GM23338 (cell line): ENCODE measurements around the gene CSTPP1.

ENCODE experiments used
- CREB1 ChIP-seq: fragments of 250-450 bp; sonication (Bioruptor Pico); IDR thresholded peaks from 2 replicates; pipeline ENCODE4 v1.5.0; 2020; ENCODE audit warnings: low read depth, mild to moderate bottlenecking, moderate library complexity
- EZH2 ChIP-seq: fragments of 200-600 bp; sonication (generic); IDR thresholded peaks from one replicate; pipeline ENCODE4 v1.8.0; 2017; ENCODE audit warnings: antibody characterized with exemption, mild to moderate bottlenecking, low read depth; ENCODE audit not compliant: unreplicated experiment
- EZH2phosphoT487 ChIP-seq: fragments of 200-600 bp; sonication (generic); IDR thresholded peaks from one replicate; pipeline ENCODE4 v1.8.1; 2018; ENCODE audit warnings: antibody characterized with exemption; ENCODE audit not compliant: unreplicated experiment
- JUNB ChIP-seq: IDR thresholded peaks from one replicate; pipeline ENCODE4 v1.6.1; 2016; ENCODE audit warnings: antibody characterized with exemption; ENCODE audit not compliant: unreplicated experiment
- NANOG ChIP-seq: IDR thresholded peaks from 2 replicates; pipeline ENCODE4 v1.6.1; 2016; ENCODE audit warnings: antibody characterized with exemption, borderline replicate concordance
- STAT1 ChIP-seq: IDR thresholded peaks from one replicate; pipeline ENCODE4 v1.6.1; 2016; ENCODE audit warnings: antibody characterized with exemption; ENCODE audit not compliant: unreplicated experiment
- TF ChIP-seq, protein P1 (sequence below), 2 experiments: fragments of 200-600 bp in 1 of 2; sonication (generic) in 1 of 2; conservative IDR thresholded peaks; 2 replicates each; pipeline versions ENCODE4 v1.5.1 to v1.6.1; 2016 to 2017; ENCODE audit warnings: antibody characterized with exemption in 2 of 2, low read depth in 2 of 2, mild to moderate bottlenecking in 2 of 2, moderate library complexity in 1 of 2

DNA sequence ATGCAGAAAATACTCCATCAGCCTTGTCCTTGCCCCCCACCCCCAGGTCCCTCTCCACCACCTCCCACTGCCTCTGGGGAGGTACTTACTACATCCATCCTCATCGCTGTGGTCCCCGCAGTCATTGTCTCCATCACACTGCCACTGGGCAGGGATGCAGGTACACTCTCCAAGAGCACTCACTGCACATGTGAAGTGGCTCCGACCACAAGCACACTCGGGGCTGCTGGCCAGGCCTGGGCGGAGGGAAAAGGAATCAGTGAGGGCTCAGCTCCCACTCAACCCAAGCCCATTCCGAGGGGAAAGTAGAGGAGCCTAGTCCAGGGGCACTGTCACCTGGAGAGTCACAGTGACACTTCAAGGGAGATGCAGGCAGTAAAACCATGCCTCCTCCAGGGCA lies 33.9 kb upstream of the CSTPP1 start:
- TF ChIP-seq, protein P1, sequence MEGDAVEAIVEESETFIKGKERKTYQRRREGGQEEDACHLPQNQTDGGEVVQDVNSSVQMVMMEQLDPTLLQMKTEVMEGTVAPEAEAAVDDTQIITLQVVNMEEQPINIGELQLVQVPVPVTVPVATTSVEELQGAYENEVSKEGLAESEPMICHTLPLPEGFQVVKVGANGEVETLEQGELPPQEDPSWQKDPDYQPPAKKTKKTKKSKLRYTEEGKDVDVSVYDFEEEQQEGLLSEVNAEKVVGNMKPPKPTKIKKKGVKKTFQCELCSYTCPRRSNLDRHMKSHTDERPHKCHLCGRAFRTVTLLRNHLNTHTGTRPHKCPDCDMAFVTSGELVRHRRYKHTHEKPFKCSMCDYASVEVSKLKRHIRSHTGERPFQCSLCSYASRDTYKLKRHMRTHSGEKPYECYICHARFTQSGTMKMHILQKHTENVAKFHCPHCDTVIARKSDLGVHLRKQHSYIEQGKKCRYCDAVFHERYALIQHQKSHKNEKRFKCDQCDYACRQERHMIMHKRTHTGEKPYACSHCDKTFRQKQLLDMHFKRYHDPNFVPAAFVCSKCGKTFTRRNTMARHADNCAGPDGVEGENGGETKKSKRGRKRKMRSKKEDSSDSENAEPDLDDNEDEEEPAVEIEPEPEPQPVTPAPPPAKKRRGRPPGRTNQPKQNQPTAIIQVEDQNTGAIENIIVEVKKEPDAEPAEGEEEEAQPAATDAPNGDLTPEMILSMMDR (conservative IDR thresholded peaks at IDR 0.05; ENCODE audit: low read depth in 2 of 2): no peak
- TF ChIP-seq EZH2 (no peak), STAT1 (no peak), NANOG (no peak), JUNB (no peak), EZH2phosphoT487 (no peak), CREB1 (CRISPR knock-in tag) (no peak)
